Choroid plexus epithelial cell (primary cell): ENCODE results near the gene RUFY1.
"Not testable (repeated sequence)": the region's sequence is repeated elsewhere in the genome, so short reads cannot be mapped to it uniquely, and the experiment has no call there.

ENCODE experiments used
- DNase-seq: peaks from one replicate; pipeline ENCODE4 v3.0.0-alpha.2; 2010; ENCODE audit warnings: low read depth
- H3K4me3 ChIP-seq: 2 replicates; pipeline ENCODE4 v1.5.1; 2011; ENCODE audit warnings: low read depth, mild to moderate bottlenecking, control low read depth, low read length, moderate library complexity
- TF ChIP-seq, protein P1 (sequence below): conservative IDR thresholded peaks from 2 replicates; pipeline ENCODE4 v1.5.1; 2011; ENCODE audit warnings: low read depth, mild to moderate bottlenecking, control low read depth, inconsistent platforms, low read length, moderate library complexity

Gene RUFY1

DNA sequence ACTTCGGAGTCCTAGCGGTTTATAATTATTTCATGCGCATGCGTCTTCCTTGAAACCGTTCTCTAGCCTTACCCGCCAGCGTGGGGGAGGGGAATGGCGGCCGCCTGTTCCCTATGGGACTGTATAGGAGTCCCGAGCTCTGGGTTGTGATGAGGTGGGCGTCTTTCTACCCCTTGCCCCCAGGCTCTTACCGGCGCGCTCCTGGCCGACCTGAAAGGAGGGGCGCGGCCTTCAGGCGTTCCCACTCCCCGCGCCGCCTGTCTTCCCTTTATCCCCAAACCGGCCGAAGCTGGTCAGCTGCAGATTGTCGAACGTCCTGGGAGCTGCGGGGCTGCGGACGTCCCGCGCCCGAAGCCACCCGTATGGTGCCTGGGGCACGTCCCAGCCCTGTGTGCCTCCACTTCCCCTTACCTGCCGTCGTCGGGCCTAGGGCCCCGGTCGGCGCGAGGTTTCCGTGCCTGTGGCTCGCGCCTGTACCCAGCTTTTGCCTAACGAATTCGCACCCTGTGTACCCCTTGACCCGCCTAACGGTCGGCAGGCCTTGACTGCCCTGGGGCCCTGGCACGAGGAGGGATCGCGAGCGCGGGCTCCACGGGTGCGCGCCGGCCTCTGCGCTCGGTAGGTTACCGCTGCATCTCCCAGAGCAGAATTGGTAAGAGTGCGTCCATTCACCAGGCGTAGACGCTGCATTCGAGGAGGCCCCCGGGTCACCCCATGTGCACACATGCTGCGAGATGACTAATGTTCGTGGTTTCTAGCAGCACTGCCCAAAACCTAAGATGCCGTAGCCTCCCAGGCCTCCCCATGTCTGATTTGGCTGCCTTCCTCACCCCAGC, 73.8 kb downstream of the RUFY1 start:
- peak; percentile 94 for DNase-seq
- TF ChIP-seq, protein P1, sequence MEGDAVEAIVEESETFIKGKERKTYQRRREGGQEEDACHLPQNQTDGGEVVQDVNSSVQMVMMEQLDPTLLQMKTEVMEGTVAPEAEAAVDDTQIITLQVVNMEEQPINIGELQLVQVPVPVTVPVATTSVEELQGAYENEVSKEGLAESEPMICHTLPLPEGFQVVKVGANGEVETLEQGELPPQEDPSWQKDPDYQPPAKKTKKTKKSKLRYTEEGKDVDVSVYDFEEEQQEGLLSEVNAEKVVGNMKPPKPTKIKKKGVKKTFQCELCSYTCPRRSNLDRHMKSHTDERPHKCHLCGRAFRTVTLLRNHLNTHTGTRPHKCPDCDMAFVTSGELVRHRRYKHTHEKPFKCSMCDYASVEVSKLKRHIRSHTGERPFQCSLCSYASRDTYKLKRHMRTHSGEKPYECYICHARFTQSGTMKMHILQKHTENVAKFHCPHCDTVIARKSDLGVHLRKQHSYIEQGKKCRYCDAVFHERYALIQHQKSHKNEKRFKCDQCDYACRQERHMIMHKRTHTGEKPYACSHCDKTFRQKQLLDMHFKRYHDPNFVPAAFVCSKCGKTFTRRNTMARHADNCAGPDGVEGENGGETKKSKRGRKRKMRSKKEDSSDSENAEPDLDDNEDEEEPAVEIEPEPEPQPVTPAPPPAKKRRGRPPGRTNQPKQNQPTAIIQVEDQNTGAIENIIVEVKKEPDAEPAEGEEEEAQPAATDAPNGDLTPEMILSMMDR: peak; percentile 12
- H3K4me3 ChIP-seq: peak overlapping the region; percentile 72

DNA sequence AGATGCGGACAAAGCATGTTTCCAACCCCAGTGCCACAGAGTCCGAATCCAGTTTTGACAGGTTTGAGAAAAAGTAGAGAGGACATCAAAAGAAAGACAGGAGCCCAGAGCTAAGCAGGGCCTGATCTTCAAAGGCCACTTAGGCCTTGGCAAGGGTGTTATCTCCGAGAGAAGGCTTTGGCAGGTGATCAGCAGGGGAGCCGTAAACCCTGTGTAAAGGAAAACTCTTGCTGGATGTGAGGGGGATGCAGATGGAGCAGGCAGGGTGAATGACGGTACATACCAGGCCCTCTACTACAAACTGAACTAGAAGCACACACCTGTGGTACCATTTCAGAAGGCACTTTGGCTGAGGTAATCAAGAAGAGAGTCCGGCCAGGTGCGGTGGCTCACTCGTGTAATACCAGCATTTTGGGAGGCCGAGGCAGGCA, 74.5 kb downstream of the RUFY1 start:
- DNase-seq: no peak
- H3K4me3 ChIP-seq: peak overlapping the region; percentile 72
- TF ChIP-seq, protein P1: no peak

DNA sequence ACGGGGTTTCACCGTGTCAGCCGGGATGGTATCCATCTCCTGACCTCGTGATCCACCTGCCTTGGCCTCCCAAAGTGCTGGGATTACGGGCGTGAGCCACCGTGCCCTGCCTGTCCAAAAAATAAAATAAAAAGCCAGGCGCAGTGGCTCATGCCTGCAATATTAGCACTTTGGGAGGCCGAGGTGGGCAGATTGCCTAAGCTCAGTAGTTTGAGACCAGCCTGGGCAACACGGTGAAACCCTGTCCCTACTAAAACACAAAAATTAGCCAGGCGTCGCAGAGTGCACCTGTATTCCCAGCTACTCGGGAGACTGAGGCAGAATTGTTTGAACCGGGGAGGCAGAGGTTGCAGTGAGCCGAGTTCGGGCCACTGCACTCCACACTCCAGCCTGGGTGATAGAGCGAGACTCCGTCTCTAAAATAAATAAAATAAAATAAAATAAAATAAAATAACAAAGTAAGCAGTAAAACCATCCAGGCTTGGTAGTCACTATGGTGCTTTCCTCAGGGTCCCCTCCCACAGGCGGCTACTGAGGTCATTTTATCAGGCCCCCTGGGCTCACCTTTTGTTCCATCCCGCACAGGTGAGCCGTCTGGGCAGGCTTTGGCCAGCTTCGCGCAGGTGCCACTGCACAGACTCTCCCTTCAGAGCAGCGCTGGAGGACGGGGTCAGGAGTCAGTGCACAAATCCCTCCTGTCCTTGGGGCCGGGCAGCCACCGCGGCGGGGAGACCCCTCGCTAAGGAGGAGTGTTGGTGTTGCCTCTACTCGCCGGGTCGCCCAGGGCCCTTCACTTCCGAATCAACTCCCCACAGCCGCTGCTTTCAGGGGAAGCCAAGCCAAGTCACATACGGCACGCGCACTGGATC, 83.4 kb downstream of the RUFY1 start:
- not testable (repeated sequence) for DNase-seq

DNA sequence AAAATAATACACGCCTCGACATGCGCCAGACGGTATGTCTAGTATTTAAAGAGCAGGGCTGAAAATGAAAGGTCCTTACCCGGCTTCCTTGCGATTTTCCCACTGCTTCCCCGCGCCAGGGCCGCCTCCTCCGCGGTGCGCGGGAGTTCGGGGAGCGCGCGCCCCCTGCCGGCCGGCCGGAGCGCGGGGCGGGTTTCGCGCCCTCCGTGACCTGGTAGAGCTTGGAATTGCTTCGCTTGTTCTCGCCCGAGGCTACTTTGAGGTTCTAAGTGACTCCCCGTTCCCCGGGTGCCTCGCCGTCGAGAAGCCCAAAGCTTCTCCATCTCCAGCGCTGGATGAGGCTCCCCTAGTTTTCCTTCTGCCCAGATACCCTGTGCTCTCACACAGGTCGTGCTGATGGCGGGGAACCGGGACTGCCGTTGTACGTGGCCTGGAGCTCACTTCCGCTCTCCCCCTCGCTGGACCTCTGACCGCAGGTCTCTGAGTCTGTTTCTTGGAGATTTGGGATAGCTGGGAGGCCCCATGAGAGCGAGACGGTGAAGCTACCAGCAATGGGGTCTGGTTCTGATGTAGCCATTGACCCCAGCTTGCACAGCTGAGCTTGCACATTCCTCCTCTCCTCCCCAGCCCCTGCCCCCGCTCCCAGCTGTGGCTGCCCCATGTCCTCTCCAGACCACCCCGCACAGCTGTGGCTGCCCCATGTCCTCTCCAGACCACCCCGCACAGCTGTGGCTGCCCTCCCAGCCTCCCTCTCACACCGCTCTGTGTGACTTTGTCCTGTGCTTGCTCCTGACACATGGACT, 84.2 kb downstream of the RUFY1 start:
- H3K4me3 ChIP-seq, DNase-seq: not testable (repeated sequence)

More for the DNA sequence above, 83.4 kb downstream of the RUFY1 start:
- peak overlapping the region; percentile 39 for H3K4me3 ChIP-seq

DNA sequence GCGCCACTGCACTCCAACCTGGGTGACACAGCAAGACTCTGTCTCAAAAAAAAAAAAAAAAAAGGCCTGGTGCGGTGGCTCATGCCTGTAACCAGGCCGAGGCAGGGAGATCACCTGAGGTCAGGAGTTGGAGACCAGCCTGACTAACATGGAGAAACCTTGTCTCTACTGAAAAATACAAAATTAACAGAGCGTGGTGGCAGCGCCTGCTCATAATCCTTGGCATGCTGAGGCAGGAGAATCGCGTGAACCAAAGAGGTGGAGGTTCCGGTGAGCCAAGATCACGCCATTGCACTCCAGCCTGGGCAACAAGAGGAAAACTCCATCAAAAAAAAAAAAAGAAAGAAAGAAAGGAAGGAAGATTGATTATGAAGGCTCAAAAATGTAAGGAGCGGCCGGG, 88.9 kb downstream of the RUFY1 start:
- DNase-seq: not testable (repeated sequence)

DNA sequence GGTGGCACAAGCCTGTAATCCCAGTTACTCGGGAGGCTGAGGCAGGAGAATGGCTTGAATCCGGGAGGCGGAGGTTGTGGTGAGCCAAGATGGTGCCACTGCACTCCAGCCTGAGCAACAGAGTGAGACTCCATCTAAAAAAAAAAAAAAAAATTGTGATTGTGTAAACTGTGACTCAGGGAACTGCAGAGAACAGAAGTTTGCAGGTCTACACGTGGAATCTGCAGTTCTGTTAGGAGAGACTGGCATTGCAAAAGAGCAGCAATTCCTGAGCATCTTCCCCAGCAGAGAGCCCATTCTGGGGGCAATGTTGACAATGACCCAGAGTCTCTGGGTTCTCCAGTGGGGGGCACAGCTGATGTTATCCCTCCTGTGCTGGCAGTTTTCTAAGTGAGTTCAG, 91.4 kb downstream of the RUFY1 start:
- DNase-seq: not testable (repeated sequence)

More for the DNA sequence above, 88.9 kb downstream of the RUFY1 start:
- not testable (repeated sequence) for H3K4me3 ChIP-seq

DNA sequence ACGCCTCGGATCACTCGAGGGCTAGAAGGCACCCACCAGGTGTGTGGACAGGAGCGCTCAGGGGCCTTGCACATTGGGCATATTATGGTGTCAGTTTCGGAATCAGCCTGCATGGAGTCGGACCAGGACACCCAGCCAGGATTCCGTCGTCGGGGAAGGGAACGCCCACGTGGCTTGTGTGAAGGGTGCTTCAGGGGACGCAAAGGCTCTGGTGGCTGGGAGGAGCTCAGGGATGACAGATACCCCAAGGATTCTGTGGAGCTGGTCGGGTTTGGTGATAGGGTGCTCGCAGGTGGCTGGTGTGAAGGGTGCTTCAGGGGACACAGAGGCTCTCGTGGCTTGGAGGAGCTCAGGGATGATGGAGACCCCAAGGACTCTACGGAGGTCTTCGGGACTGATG, 92.3 kb downstream of the RUFY1 start:
- not testable (repeated sequence) for DNase-seq, H3K4me3 ChIP-seq

More for the DNA sequence above, 91.4 kb downstream of the RUFY1 start:
- H3K4me3 ChIP-seq: not testable (repeated sequence)

DNA sequence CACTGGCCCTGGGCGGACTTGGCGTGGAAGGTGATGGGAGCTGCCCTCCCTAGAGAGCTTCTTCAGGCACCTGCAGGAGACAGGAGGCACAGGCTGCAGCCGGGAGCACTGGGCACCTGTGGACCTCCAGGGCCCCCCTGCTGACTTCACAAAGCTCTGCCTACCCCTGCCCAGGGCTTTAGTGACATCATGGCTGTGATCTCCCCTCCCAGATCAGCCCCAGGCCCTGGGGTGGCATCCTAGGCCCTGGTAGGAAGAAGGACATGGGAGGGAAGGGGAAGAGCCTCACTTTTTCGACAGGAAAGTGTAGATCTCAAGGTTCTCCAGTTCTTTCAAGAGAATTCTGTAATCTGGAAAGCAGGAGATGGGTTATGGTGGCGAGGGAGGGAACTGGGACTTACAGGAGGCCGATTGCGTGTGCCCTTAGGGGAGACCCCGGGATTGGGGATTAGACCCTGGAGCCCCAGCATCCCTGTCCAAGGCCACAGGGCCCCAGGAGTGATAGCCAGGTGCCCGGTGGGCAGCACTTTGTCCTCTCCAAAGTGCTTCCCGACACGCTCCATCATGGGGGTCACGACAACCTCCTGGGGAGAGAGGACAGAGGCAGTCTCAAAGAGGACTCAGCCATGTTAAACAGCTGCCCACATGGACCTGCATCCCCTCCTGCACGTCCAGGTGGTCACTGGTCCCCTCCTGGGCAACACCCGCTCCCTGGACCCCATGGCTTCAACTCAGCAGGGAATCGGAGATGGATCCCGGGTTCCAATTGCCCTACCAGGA, 93.0 kb downstream of the RUFY1 start:
- not testable (repeated sequence) for H3K4me3 ChIP-seq

DNA sequence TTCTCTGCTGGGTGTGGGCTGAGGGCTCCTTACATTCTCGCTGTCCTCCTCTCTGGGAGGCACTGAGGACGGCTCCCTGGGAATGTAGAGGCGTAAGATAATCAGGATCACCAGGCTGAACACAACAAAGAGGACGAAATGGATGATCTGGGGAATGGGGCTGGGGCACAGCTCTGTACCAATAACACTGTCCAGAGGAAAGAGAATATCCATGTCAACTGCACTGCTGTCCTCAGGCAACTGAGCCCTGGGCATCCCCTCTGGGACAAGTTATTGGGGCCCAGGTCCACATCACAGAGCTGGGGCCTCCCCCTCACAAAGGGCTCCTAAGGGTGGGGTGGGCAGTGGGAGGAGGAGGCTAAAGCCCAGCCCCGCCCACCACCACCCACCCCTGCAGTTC, 94.4 kb downstream of the RUFY1 start:
- not testable (repeated sequence) for H3K4me3 ChIP-seq, DNase-seq

More for the DNA sequence above, 93.0 kb downstream of the RUFY1 start:
- not testable (repeated sequence) for DNase-seq

DNA sequence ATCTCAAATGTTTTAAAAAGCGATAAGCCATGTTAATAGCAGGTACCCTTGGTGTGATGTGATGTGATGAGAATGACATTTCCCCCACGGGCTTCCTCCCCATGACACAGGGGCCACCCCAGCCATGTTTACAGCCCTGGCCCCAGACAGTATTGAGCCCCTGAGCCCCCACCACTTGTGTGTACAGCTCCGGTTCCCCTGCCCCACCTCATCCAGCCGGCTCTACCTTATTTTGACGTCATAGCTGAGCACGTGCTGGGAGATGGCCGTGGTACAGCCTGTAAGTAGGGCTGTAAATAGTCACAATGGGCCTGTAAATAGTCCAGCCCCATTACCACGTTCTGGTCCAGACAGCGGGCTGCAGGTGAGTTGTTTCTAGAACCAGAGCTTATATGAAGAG, 98.1 kb downstream of the RUFY1 start:
- no peak overlapping the region for H3K4me3 ChIP-seq
- TF ChIP-seq, protein P1: no peak
- DNase-seq: no peak

DNA sequence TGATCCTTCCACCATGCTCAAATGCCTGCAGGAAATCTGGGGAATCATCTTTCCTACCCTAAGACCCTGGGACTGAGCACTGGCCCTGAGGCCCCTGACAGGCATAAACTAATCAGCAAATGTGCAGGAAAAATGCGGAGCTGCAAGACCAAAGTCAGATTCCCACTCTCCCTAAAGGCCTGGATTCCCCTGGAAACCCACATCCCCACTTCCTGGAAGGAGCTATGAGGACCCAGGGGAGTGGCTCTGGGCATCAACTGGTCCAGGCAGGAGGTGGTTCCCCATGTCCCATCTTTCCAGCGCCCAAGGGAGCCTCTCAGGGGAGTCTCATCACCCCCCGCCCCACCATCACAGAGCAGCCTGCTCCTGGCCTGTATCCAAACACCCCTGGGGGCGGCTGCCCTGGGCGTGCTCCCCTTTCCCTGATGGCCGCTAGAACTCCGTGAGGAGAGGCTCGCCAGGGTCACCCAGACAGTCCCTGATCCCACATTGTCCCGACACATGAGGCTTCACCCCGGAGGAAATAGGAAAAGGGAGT, 98.9 kb downstream of the RUFY1 start:
- H3K4me3 ChIP-seq, DNase-seq: not testable (repeated sequence)

DNA sequence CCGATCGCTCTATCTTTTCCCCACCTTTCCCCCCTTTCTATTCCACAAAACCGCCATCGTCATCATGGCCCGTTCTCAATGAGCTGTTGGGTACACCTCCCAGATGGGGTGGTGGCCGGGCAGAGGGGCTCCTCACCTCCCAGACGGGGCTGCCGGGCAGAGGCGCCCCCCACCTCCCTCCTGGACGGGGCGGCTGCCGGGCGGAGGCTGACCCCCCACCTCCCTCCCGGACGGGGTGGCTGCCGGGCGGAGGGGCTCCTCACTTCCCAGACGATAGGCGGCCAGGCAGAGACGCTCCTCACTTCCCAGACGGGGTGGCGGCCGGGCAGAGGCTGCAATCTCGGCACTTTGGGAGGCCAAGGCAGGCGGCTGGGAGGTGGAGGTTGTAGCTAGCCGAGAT, 99.9 kb downstream of the RUFY1 start:
- H3K4me3 ChIP-seq, DNase-seq: not testable (repeated sequence)

DNA sequence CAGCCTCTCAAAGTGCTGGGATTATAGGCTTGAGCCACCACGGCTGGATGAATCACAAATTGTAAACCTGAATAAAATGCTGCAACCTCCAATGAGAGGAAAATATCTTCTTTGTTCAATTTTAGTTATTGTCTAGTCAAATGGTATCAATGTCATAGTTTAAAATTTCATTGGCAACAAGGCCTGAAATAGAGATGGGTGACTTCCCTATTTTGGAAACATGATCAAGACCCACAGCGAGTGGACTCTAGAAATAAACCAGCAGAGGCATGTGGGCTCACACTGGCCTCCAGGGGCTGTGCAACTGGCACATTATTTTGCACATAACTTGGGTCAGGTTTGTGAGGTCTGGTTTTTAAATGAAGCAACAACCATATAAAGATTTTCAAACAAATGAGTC, 102.8 kb downstream of the RUFY1 start:
- not testable (repeated sequence) for DNase-seq, H3K4me3 ChIP-seq
